NT2/D1 (cell line): ENCODE results near the gene MAN2A1.

Experiments used
- SUZ12 ChIP-seq: IDR thresholded peaks from 2 replicates; pipeline ENCODE4 v1.6.1; 2011; ENCODE audit not compliant: insufficient read length, insufficient read depth; ENCODE audit errors: extremely low read depth
- YY1 ChIP-seq: IDR thresholded peaks from 2 replicates; pipeline ENCODE4 v1.6.1; 2011; ENCODE audit not compliant: insufficient read length, insufficient read depth

DNA sequence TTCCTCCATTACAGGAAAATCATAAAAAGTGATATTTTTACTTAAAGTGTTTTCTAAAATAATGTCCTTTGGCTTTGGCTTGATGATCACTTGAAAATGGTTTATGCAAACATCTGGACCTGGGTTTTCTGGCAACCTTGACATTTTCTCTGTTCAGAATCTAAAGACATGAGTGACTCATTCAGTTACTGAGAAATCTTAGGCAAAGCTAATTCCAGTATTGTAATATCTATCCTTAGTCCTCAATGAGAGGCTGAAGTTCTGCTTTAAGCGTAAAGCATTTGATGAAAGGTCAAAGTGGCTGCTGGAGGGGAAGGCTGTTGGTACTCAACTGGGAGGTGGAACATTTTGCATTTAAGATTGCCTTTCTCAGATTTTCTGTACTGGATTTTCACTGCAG is 2.3 kb downstream of the MAN2A1 start:
- TF ChIP-seq SUZ12 (no peak), YY1 (no peak)
